ENCODE measurements around the gene UGT1A3.
"Not testable (repeated sequence)": the region's sequence is repeated elsewhere in the genome, so short reads cannot be mapped to it uniquely, and the experiment has no call there.

Gene UGT1A3

DNA sequence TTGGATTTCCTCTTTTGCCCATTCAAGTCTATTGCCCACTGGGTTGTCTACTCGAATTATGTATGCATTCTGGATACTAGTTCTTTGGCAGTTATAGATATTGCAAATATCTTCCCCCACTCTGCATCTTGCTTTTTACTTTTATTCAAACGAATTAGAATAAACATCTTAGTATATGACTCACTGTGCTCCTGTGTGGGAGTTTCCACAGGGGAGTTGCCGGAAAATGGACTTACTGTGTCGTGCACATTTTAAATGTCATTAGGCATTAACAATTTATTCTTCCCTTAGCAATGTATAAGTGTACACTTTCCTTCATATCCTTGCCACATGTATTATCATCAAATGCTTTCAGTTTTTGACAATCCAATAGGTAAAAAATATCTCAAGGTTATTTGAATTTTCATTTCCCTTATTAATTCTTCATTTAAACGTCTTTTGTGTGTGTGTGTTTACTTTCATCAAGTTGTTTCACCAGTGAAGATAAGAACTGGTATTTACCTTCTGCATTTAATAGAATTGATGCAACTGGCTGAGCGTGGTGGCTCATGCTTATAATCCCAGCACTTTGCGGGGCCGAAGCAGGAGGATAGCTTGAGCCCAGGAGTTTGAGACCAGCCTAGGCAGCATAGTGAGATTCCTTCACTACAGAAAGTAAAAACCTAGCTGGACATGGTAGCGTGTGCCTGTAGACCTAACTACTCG lies 20.8 kb upstream of the UGT1A3 start:
- peak; percentile 70 for DNase-seq (ENCODE audit: low spot score)

GRCh38 chr2:233708942-233709341 lies 19.9 kb upstream of the UGT1A3 start:
- DNase-seq (ENCODE audit: low spot score) = no peak

GRCh38 chr2:233711312-233712008 lies 17.4 kb upstream of the UGT1A3 start:
- DNase-seq (ENCODE audit: low spot score) = peak; percentile 65

DNA sequence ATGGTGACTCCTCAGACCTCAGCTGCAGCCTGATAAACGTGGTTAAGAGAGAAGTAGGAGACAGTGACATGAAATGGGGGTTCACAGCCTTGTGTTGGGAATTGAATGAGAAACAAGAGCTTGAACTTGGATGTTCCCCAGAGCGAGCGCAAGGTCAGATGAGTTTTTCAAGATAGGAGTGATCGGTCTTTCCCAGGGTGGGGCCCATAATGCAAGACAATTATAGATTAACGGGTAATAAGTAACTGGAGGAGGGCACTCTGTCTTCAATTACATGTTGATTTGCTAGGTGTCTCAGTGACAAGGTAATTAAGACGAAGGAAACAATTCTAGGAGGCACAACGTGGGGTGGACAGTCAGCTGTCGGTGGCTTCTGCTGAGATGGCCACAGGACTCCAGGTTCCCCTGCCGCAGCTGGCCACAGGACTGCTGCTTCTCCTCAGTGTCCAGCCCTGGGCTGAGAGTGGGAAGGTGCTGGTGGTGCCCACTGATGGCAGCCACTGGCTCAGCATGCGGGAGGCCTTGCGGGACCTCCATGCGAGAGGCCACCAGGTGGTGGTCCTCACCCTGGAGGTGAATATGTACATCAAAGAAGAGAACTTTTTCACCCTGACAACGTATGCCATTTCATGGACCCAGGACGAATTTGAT lies 16.1 kb upstream of the UGT1A3 start, which contains the start of gene UGT1A5:
Gene UGT1A5 (plus strand): TSS at position 297 of the 651 bp plus-strand sequence. CDS start 85 bp downstream, at position 382.
- no peak for DNase-seq (ENCODE audit: low spot score)

GRCh38 chr2:233713262-233713615 lies 15.6 kb upstream of the UGT1A3 start:
- DNase-seq (ENCODE audit: low spot score) = no peak

- DNase-seq (ENCODE audit: low spot score) = no peak
These were observed 14.7 kb upstream of the UGT1A3 start for GRCh38 chr2:233714121-233714520.

DNA sequence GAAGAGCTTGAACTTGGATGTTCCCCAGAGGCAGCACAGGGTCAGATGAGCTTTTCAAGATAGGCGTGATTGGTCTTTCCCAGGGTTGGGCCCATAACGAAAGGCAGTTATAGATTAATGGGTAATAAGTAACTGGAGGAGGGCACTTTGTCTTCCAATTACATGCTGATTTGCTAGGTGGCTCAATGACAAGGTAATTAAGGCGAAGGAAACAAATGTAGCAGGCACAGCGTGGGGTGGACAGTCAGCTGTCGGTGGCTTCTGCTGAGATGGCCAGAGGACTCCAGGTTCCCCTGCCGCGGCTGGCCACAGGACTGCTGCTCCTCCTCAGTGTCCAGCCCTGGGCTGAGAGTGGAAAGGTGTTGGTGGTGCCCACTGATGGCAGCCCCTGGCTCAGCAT lies 10.3 kb upstream of the UGT1A3 start, which contains the start of gene UGT1A4:
Gene UGT1A4 (plus strand): TSS at position 185 of the 400 bp plus-strand sequence. CDS start 85 bp downstream, at position 270.
- no peak for DNase-seq (ENCODE audit: low spot score)

DNA sequence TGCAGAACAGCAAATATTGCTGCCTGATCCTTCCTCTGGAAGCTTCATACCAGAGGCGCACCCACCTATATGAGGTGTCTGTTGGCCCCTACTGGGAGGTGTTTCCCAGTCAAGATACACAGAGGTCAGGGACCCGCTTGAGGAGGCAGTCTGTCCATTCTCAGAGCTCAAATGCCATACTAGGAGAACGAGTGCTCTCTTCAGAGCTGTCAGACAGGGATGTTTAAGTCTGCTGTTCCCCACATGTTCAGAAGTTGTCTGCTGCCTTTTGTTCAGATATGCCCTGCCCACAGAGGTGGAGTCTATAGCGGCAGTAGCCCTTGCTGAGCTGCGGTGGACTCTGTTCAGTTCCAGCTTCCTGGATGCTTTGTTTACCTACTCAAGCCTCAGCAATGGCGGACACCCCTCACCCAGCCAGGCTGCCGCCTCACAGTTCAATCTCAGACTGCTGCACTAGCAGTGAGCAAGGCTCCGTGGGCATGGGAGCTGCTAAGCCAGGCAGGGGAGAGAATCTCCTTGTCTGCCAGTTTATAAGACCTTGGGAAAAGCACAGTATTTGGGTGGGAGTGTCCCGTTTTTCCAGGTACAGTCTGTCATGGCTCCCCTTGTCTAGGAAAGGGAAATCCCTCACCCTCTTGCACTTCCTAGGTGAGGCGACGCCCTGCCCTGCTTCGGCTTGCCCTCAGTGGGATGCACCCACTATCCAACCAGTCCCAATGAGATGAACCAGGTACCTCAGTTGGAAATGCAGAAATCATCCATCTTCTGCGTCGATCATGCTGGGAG lies 8.2 kb downstream of the UGT1A3 start:
- not testable (repeated sequence) for DNase-seq (ENCODE audit: low spot score)

- no peak for DNase-seq (ENCODE audit: low spot score)
These were observed 12.0 kb downstream of the UGT1A3 start for GRCh38 chr2:233740870-233741269.

DNA sequence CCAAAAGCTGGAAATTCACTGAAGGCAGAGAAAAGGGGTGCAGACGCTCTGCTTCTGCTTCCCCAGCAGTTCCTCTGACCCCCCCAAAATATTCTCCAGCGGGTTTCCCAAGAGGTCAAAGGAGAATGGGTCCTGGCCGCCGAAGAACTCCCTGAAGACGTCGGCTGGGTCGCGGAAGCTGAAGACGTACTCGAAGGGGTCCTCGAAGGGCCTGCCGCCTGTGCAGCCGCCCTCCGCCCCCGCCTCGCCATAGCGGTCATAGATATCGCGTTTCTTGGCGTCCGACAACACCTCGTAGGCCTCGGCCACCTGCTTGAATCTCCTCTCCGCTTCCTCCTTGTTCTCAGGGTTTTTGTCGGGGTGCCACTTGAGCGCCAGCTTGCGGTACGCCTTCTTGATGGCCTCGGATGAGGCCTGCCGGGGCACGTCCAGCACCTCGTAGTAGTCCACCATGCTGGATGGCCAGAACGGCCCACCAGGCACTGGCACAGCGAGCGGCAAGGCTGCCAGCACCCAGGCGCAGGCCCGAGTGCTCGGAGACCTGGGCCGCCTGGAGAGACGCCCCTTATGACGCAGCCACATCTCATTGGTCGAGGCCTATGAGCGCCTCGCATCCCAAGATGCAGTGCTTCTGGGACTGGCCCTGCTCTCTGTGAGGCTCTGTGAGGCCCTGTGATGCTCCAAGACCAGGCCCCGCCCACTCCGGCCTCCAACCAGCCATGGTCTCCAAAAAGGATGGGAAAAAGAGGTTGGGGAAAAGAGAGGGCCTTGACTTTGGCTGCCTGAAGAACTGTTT lies 14.8 kb downstream of the UGT1A3 start:
- no peak for DNase-seq (ENCODE audit: low spot score)

GRCh38 chr2:233745073-233745755 lies 16.4 kb downstream of the UGT1A3 start:
- no peak for DNase-seq (ENCODE audit: low spot score)

GRCh38 chr2:233745838-233746237 lies 17.0 kb downstream of the UGT1A3 start:
- not testable (repeated sequence) for DNase-seq (ENCODE audit: low spot score)

- no peak for DNase-seq (ENCODE audit: low spot score)
These were observed 17.8 kb downstream of the UGT1A3 start for GRCh38 chr2:233746475-233747282.

GRCh38 chr2:233747283-233747544 lies 18.4 kb downstream of the UGT1A3 start:
- DNase-seq (ENCODE audit: low spot score) = no peak

GRCh38 chr2:233750689-233751088 lies 21.8 kb downstream of the UGT1A3 start:
- not testable (repeated sequence) for DNase-seq (ENCODE audit: low spot score)

DNA sequence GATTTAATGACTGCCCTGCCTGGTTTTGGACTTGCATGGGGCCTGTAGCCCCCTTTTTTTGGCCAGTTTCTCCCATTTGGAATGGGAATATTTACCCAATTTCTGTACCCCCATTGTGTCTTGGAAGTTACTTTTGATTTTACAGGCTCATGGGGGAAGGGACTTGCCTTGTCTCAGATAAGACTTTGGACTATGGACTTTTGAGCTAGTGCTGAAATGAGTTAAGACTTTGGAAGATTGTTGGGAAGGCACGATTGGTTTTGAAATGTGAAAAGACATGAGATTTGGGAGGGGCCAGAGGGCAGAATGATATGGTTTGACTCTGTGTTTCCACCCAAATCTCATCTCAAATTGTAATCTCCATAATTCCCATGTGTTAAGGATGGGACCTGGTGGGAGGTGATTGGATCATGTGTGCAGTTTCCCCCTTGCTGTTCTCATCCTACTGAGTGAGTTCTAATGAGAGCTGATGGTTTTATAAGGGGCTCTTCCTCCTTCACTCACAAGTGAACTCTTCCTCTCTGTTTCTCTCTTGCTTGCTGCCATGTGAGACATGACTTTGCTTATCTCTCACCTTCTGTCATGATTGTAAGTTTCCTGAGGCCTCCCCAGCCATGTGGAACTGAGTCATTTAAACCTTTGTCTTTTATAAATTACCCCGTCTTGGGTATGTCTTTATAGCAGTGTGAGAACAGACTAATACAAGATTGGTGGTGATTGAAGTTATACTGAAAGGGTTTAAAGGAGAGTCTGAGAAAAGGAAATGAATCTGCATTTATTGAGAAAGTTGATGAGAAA lies 22.6 kb downstream of the UGT1A3 start:
- not testable (repeated sequence) for DNase-seq (ENCODE audit: low spot score)

DNA sequence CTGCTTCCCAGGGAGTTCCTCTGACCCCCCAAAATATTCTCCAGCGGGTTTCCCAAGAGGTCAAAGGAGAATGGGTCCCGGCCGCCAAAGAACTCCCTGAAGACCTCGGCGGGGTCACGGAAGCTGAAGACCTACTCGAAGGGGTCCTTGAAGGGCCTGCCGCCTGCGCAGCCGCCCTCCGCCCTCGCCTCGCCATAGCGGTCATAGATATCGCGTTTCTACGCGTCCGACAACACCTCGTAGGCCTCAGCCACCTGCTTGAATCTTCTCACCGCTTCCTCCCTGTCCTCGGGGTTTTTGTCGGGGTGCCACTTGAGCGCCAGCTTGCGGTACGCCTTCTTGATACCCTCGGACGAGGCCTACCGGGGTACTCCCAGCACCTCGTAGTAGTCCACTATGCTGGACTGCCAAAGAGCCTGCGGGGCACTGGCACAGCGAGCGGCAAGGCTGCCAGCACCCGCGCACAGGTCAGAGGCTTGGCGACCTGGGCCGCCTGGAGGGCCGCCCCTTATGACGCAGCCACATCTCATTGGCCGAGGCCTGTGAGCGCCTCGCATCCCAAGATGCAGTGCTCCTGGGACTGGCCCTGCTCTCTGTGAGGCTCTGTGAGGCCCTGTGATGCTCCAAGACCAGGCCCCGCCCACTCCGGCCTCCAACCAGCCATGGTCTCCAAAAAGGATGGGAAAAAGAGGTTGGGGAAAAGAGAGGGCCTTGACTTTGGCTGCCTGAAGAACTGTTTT lies 26.2 kb downstream of the UGT1A3 start:
- no peak for DNase-seq (ENCODE audit: low spot score)

GRCh38 chr2:233756429-233757081 lies 27.7 kb downstream of the UGT1A3 start:
- DNase-seq (ENCODE audit: low spot score) = no peak
